Neural crest cell (in vitro differentiated cells): ENCODE data around the gene PRKCE. TPM values are rescaled to one million over a fixed set of nuclear protein-coding genes. Genes with fewer than 3 reads are reported as not detected.

Source experiments
- DNase-seq: peaks from one replicate; pipeline ENCODE4 v3.0.0; 2021; ENCODE audit warnings: low read depth, mixed read lengths, low spot score
- H3K27ac Mint-ChIP-seq: one replicate; pipeline ENCODE4 v1.8.0; 2021; ENCODE audit warnings: mild to moderate bottlenecking, mixed read lengths; ENCODE audit not compliant: unreplicated experiment
- H3K27me3 Mint-ChIP-seq: 2 replicates; pipeline ENCODE4 v1.8.0; 2021; ENCODE audit warnings: low read depth, mild to moderate bottlenecking, mixed read lengths
- H3K36me3 Mint-ChIP-seq: 2 replicates; pipeline ENCODE4 v1.8.0; 2021; ENCODE audit warnings: low read depth, mild to moderate bottlenecking, mixed read lengths
- H3K4me1 Mint-ChIP-seq: 2 replicates; pipeline ENCODE4 v1.8.0; 2021; ENCODE audit warnings: mixed read lengths
- H3K4me3 Mint-ChIP-seq: one replicate; pipeline ENCODE4 v1.8.0; 2021; ENCODE audit warnings: mild to moderate bottlenecking, mixed read lengths
- H3K9me3 Mint-ChIP-seq: 2 replicates; pipeline ENCODE4 v1.8.0; 2021; ENCODE audit warnings: mixed read lengths
- total RNA-seq: library from RNA; stranded (reverse); gene quantifications from 2 replicates; pipeline ENCODE4 v1.2.1, GENCODE V29; 2021
- TF ChIP-seq, protein P1 (sequence below): fragments of 200-600 bp; sonication (generic); conservative IDR thresholded peaks from 2 replicates; pipeline ENCODE4 v1.5.0; 2021; ENCODE audit warnings: antibody characterized with exemption, mild to moderate bottlenecking

The PRKCE gene
- total RNA-seq, 1 donor from 2014 or later: 15.6 TPM

DNA sequence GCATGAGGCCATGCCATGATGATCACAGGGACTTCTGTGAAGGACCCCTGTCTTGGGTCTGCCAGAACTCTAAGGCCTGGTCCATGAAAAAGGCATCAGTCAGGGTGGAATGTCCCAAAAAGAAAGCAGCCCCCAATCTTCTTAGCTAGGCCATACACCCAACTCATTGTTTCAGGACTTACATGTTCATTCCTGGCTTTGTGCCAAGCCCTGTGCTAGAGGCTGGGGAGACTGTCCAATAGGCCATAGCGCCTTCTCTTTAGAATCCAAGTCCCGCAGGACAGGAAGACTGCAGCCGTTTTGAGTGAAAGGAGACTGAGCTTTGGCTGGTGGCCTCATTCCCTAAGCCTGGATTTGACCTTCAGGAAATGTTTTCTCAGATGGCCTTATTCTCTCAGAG lies 247.3 kb downstream of the PRKCE start:
- H3K27me3 Mint-ChIP-seq: no peaks in the 10 kb centered on the region
- H3K27ac Mint-ChIP-seq: no peak overlapping the region
- no peaks in the 10 kb centered on the region for H3K36me3 Mint-ChIP-seq

DNA sequence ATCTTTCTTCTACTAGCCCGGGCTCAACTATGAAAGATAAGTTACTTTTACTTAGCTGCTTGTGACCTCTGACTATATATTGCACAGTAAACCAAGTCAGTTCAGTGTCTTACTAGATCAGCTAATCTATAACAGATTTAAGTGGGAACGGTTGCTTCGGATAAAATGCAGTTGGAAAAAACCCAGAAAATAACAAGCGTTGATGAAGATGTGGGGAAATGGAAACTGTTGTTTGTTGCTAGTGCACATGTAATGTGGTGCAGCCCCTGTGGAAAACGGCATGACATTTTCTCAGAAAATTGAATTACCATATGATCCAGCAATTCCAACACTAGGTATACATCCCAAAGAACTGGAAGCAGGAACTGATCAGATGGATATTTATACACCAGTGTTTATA lies 248.5 kb downstream of the PRKCE start:
- H3K9me3 Mint-ChIP-seq: no peaks in the 10 kb centered on the region
- H3K27me3 Mint-ChIP-seq: no peaks in the 10 kb centered on the region

More for the DNA sequence above, 247.3 kb downstream of the PRKCE start:
- TF ChIP-seq, protein P1, sequence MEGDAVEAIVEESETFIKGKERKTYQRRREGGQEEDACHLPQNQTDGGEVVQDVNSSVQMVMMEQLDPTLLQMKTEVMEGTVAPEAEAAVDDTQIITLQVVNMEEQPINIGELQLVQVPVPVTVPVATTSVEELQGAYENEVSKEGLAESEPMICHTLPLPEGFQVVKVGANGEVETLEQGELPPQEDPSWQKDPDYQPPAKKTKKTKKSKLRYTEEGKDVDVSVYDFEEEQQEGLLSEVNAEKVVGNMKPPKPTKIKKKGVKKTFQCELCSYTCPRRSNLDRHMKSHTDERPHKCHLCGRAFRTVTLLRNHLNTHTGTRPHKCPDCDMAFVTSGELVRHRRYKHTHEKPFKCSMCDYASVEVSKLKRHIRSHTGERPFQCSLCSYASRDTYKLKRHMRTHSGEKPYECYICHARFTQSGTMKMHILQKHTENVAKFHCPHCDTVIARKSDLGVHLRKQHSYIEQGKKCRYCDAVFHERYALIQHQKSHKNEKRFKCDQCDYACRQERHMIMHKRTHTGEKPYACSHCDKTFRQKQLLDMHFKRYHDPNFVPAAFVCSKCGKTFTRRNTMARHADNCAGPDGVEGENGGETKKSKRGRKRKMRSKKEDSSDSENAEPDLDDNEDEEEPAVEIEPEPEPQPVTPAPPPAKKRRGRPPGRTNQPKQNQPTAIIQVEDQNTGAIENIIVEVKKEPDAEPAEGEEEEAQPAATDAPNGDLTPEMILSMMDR: no peak
- no peaks in the 10 kb centered on the region for H3K9me3 Mint-ChIP-seq
- DNase-seq: no peak
- H3K4me1 Mint-ChIP-seq: peaks cover 10% of the 10 kb centered on the region
- H3K4me3 Mint-ChIP-seq: no peak overlapping the region

DNA sequence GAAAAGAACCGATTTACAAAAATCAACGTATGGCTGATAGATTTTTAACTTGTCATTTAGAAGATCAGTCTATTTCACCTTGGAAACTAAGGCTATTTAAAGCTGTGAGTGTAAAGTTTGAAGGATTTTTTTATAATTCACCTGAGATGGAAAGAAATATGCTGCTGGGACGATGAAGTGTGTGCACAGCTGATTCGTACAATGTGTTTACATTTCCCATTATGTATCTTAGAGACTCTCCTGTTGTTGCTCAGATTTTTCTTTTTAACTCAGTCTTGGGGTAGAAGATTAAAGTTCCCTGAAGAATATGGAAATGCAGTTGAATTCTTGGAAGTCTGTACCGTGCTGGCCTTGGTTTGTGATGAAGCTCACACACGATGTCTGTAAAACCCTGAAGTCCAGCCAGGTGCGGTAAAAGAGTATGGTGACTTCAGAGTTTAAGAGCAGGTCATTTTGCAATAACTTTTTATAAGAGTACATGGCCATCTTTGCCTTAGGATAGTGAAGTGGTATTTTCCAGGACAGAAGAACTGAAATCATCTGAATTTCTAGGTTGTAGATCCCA lies 250.1 kb downstream of the PRKCE start:
- no peak overlapping the region for H3K4me3 Mint-ChIP-seq
- no peaks in the 10 kb centered on the region for H3K27me3 Mint-ChIP-seq
- H3K9me3 Mint-ChIP-seq: no peaks in the 10 kb centered on the region

More for the DNA sequence above, 248.5 kb downstream of the PRKCE start:
- Mint-ChIP-seq H3K4me3 (no peak overlapping the region), H3K4me1 (peaks cover 9% of the 10 kb centered on the region), H3K27ac (no peak overlapping the region), H3K36me3 (no peaks in the 10 kb centered on the region)
- no peak for DNase-seq
- TF ChIP-seq, protein P1: no peak

DNA sequence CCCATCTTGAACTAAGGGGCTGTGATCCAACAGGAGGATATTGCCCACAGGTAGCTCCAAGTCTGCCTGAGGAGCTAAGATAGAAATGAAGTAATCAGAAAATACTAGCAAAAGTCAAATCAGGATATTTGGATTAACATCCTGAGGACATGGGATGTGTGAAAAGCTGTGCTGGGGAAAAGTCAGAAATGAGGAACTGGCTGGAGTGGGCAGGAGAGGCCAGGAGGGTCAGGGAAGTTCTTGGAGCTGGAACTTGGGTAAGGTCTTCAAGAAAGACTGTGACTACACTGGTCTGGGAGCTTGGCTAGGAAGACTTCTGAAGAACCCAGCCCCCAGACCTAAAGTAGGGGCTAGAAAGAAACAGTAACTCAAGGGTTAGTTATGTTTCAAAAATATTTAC lies 250.9 kb downstream of the PRKCE start:
- Mint-ChIP-seq H3K27ac (no peak overlapping the region), H3K36me3 (no peaks in the 10 kb centered on the region), H3K4me1 (peaks cover 11% of the 10 kb centered on the region)

More for the DNA sequence above, 250.1 kb downstream of the PRKCE start:
- DNase-seq: no peak
- TF ChIP-seq, protein P1: no peak
- Mint-ChIP-seq H3K27ac (no peak overlapping the region), H3K4me1 (peaks cover 4% of the 10 kb centered on the region), H3K36me3 (no peaks in the 10 kb centered on the region)

DNA sequence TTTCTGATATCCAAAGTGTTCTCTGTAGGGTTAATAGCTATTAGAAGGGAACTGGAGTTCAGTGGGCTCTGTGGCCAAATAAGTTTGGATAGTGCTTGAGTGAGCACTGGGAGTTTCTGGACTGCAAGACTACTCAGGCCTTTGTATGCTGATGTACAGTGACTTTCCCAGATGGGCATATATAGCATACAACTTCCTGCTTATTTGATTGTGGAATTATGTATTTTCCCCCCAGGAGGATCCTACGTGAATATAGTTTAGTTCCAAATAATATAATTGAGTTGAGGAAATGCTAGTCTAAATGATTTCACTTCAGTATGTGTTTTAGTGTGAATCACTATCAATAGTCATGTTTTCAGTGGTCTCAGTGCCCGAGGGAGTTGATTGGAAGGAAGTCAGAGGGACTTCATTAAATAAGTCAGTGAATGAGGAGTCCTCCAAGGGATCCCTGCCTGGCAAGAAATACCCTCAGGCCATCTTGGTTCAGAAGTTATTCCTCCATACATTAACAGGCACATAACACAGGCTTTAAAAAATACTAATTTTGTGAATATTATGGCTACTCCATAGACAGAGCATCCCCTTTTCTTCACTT lies 251.4 kb downstream of the PRKCE start:
- Mint-ChIP-seq H3K9me3 (no peaks in the 10 kb centered on the region), H3K4me1 (peaks cover 11% of the 10 kb centered on the region), H3K36me3 (no peaks in the 10 kb centered on the region), H3K27ac (no peak overlapping the region), H3K4me3 (no peak overlapping the region), H3K27me3 (no peaks in the 10 kb centered on the region)
- no peak for DNase-seq
- TF ChIP-seq, protein P1: no peak

More for the DNA sequence above, 250.9 kb downstream of the PRKCE start:
- Mint-ChIP-seq H3K9me3 (no peaks in the 10 kb centered on the region), H3K4me3 (no peak overlapping the region), H3K27me3 (no peaks in the 10 kb centered on the region)
- DNase-seq: no peak
- TF ChIP-seq, protein P1: no peak
